Measurements from ENCODE around the gene PPP3CA.

DNA sequence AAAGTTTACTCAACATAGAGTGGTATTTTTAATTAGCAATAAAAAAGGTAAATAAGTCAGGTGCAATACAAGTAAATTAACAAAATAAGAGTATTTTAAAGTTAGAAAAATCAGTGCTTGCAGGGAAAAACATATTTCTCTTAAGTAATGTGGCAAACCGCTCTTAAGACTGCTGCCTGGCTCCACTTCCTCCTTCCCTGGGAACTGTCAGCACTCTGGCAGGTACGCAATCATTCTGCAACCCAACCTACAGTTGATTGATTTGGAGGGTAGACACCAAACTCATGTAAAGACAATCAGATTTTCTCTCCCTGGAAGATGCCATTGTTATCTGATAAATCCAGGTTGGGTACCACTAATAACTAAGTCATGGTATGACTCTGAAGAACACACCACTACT, 63.9 kb downstream of the PPP3CA start:
- TF ChIP-seq POLR2A (IDR thresholded peaks at IDR 0.05; ENCODE audit: low read depth, low read length) (no peak), TAF1 (IDR thresholded peaks at IDR 0.05; ENCODE audit: low read depth, low read length) (no peak), POLR2AphosphoS5 (IDR thresholded peaks at IDR 0.05; ENCODE audit: low read depth, low read length) (no peak)
